Astrocyte (in vitro differentiated cells and primary cell): ENCODE measurements around the gene FHIT. TPM values are rescaled to one million over a fixed set of nuclear protein-coding genes. Genes with fewer than 3 reads are reported as not detected.

ENCODE experiments used
- DNase-seq: peaks from one replicate; pipeline ENCODE4 v3.0.0-alpha.2; 2010; ENCODE audit warnings: low read depth
- FAIRE-seq: peaks from 2 replicates; lab custom pipeline; 2011; peaks lifted over from hg19 to GRCh38; lab: Jason Lieb, UNC
- H2AFZ ChIP-seq: 2 replicates; pipeline ENCODE4 v1.6.0; 2012; ENCODE audit warnings: low read depth, low read length, inconsistent platforms
- H3K27ac ChIP-seq: 2 replicates; pipeline ENCODE4 v1.5.1; 2011; ENCODE audit warnings: low read depth, low read length, inconsistent platforms
- H3K27me3 ChIP-seq: 2 replicates; pipeline ENCODE4 v1.6.0; 2011; ENCODE audit warnings: low read length, inconsistent platforms; ENCODE audit not compliant: insufficient read depth
- H3K36me3 ChIP-seq: 2 replicates; pipeline ENCODE4 v1.5.1; 2011; ENCODE audit warnings: low read length, inconsistent platforms; ENCODE audit not compliant: insufficient read depth
- H3K4me1 ChIP-seq: 2 replicates; pipeline ENCODE4 v1.5.1; 2011; ENCODE audit warnings: low read length, inconsistent platforms; ENCODE audit not compliant: insufficient read depth
- H3K4me2 ChIP-seq: 2 replicates; pipeline ENCODE4 v1.6.0; 2012; ENCODE audit warnings: low read length, inconsistent platforms
- H3K4me3 ChIP-seq: 2 replicates; pipeline ENCODE4 v1.5.1; 2011; ENCODE audit warnings: low read depth, mild to moderate bottlenecking, low read length, inconsistent platforms; ENCODE audit not compliant: insufficient read depth
- H3K79me2 ChIP-seq: 2 replicates; pipeline ENCODE4 v1.6.0; 2012; ENCODE audit warnings: mild to moderate bottlenecking, low read length, inconsistent platforms; ENCODE audit not compliant: insufficient read depth
- H3K9ac ChIP-seq: 2 replicates; pipeline ENCODE4 v1.6.0; 2012; ENCODE audit warnings: mild to moderate bottlenecking, low read length, inconsistent platforms
- H3K9me3 ChIP-seq: 2 replicates; pipeline ENCODE4 v1.5.1; 2012; ENCODE audit warnings: low read depth, mild to moderate bottlenecking, low read length, inconsistent platforms; ENCODE audit not compliant: insufficient read depth
- H4K20me1 ChIP-seq: 2 replicates; pipeline ENCODE4 v1.6.0; 2012; ENCODE audit warnings: low read length, inconsistent platforms; ENCODE audit not compliant: insufficient read depth
- H3K27ac Mint-ChIP-seq: one replicate; pipeline ENCODE4 v1.8.0; 2021; ENCODE audit warnings: mild to moderate bottlenecking, mixed read lengths; ENCODE audit not compliant: unreplicated experiment
- H3K27me3 Mint-ChIP-seq: one replicate; pipeline ENCODE4 v1.8.0; 2021; ENCODE audit warnings: low read depth, mixed read lengths; ENCODE audit not compliant: unreplicated experiment
- H3K36me3 Mint-ChIP-seq: one replicate; pipeline ENCODE4 v1.8.0; 2021; ENCODE audit warnings: low read depth, mixed read lengths; ENCODE audit not compliant: unreplicated experiment
- H3K4me1 Mint-ChIP-seq: one replicate; pipeline ENCODE4 v1.8.0; 2021; ENCODE audit warnings: low read depth, mixed read lengths; ENCODE audit not compliant: unreplicated experiment
- H3K4me3 Mint-ChIP-seq: one replicate; pipeline ENCODE4 v1.8.0; 2021; ENCODE audit warnings: mild to moderate bottlenecking, moderate library complexity, mixed read lengths; ENCODE audit not compliant: unreplicated experiment
- H3K9me3 Mint-ChIP-seq: one replicate; pipeline ENCODE4 v1.8.0; 2021; ENCODE audit warnings: mild to moderate bottlenecking, mixed read lengths; ENCODE audit not compliant: unreplicated experiment
- CTCF ChIP-seq: IDR thresholded peaks from 2 replicates; pipeline ENCODE4 v1.5.1; 2011; ENCODE audit warnings: low read depth, mild to moderate bottlenecking, inconsistent platforms, low read length, moderate library complexity; ENCODE audit not compliant: insufficient read depth
- EZH2 ChIP-seq: IDR thresholded peaks from 2 replicates; pipeline ENCODE4 v1.6.1; 2012; ENCODE audit warnings: mild to moderate bottlenecking, low read length, inconsistent platforms; ENCODE audit not compliant: insufficient read depth
- total RNA-seq: library from RNA; stranded (reverse); gene quantifications from 2 replicates; pipeline ENCODE4 v1.2.1, GENCODE V29; 2021

Gene FHIT
- total RNA-seq, 1 donor from 2014 or later = 6.7 TPM

DNA sequence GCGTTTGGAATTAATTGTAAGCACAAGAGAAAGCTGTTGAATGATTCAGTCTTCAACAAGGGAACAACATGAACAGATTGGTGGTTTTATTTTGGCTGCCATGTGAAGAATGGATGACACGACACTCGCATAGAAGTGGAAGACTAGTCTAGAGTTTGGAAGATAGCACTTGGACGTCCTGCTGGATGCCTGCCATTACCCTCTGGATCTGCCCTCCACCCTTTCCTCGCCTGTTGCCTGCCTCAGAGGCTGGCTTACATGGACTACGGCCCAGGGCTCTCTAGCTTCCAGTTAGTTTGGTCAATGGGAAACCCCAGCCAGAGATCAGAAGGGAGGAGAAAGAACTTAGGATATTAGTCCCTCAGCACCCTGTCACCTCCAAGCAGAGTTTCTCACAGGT, 493.5 kb downstream of the FHIT start:
- H2AFZ ChIP-seq = no peak overlapping the region
- H3K27me3 Mint-ChIP-seq = no peaks in the 10 kb centered on the region
- no peaks in the 10 kb centered on the region for H4K20me1 ChIP-seq
- H3K4me3 Mint-ChIP-seq = no peak overlapping the region
- H3K9ac ChIP-seq = no peak overlapping the region
- no peaks in the 10 kb centered on the region for H3K36me3 ChIP-seq
- H3K36me3 Mint-ChIP-seq = no peaks in the 10 kb centered on the region
- peaks cover 6% of the 10 kb centered on the region for H3K4me1 ChIP-seq
- H3K79me2 ChIP-seq = no peaks in the 10 kb centered on the region
- DNase-seq = no peak
- no peak overlapping the region for H3K4me3 ChIP-seq
- H3K27ac ChIP-seq = no peak overlapping the region
- H3K4me1 Mint-ChIP-seq = peaks cover 7% of the 10 kb centered on the region
- TF ChIP-seq CTCF = no peak
- no peak overlapping the region for H3K27ac Mint-ChIP-seq
- H3K9me3 ChIP-seq = no peaks in the 10 kb centered on the region
- H3K9me3 Mint-ChIP-seq = no peaks in the 10 kb centered on the region
- no peak for FAIRE-seq
- no peak overlapping the region for H3K4me2 ChIP-seq
- no peaks in the 10 kb centered on the region for H3K27me3 ChIP-seq

GRCh38 chr3:60756241-60757030, 494.8 kb downstream of the FHIT start:
- Histone ChIP-seq H3K79me2 (no peaks in the 10 kb centered on the region), H4K20me1 (no peaks in the 10 kb centered on the region), H2AFZ (no peak overlapping the region), H3K27me3 (no peaks in the 10 kb centered on the region), H3K27ac (no peak overlapping the region), H3K4me1 (peaks cover 6% of the 10 kb centered on the region), H3K4me2 (peak overlapping the region; percentile 35), H3K36me3 (no peaks in the 10 kb centered on the region), H3K4me3 (no peak overlapping the region), H3K9ac (no peak overlapping the region), H3K9me3 (no peaks in the 10 kb centered on the region)
- no peak overlapping the region for H3K4me3 Mint-ChIP-seq
- no peak for TF ChIP-seq EZH2
- no peak for TF ChIP-seq CTCF
- peak; percentile 53 for DNase-seq
- H3K27me3 Mint-ChIP-seq = no peaks in the 10 kb centered on the region
- peak; percentile 84 for FAIRE-seq
- H3K4me1 Mint-ChIP-seq = peaks cover 7% of the 10 kb centered on the region
- no peak overlapping the region for H3K27ac Mint-ChIP-seq
- H3K9me3 Mint-ChIP-seq = no peaks in the 10 kb centered on the region
- no peaks in the 10 kb centered on the region for H3K36me3 Mint-ChIP-seq

- H4K20me1 ChIP-seq = no peaks in the 10 kb centered on the region
Measured at GRCh38 chr3:60755094-60755493, 496.2 kb downstream of the FHIT start.

More at GRCh38 chr3:60755094-60755493, 496.2 kb downstream of the FHIT start:
- TF ChIP-seq CTCF = no peak
- TF ChIP-seq EZH2 = no peak
- no peaks in the 10 kb centered on the region for H3K79me2 ChIP-seq
- Mint-ChIP-seq H3K9me3 (peaks cover 2% of the 10 kb centered on the region), H3K4me1 (peaks cover 7% of the 10 kb centered on the region), H3K27ac (no peak overlapping the region), H3K4me3 (no peak overlapping the region), H3K36me3 (peaks cover 3% of the 10 kb centered on the region), H3K27me3 (no peaks in the 10 kb centered on the region)
- H3K27me3 ChIP-seq = no peaks in the 10 kb centered on the region
- H3K36me3 ChIP-seq = no peaks in the 10 kb centered on the region
- no peak overlapping the region for H3K27ac ChIP-seq
- no peak overlapping the region for H3K4me2 ChIP-seq
- peaks cover 6% of the 10 kb centered on the region for H3K4me1 ChIP-seq
- no peak overlapping the region for H3K4me3 ChIP-seq
- no peak overlapping the region for H2AFZ ChIP-seq
- H3K9me3 ChIP-seq = no peaks in the 10 kb centered on the region
- DNase-seq (no peak), FAIRE-seq (no peak)
- H3K9ac ChIP-seq = no peak overlapping the region
